Eye (tissue), 1 donor: ENCODE results near the gene CHRM3.
"Not testable (repeated sequence)": the region's sequence is repeated elsewhere in the genome, so short reads cannot be mapped to it uniquely, and the experiment has no call there.

Experiments
- DNase-seq: peaks from one replicate; pipeline ENCODE4 v3.0.0-alpha.2; 2015

Gene CHRM3

GRCh38 chr1:239386453-239387303, at the start of gene CHRM3:
Gene CHRM3 (plus strand): TSS chr1:239386568. CDS start chr1:239907452, 520,884 bp downstream.
- peak; percentile 87 for DNase-seq

- no peak for DNase-seq
These were observed 48.5 kb upstream of the CHRM3 start for GRCh38 chr1:239337799-239338430.

GRCh38 chr1:239347776-239348175, 38.6 kb upstream of the CHRM3 start:
- DNase-seq, result no peak

GRCh38 chr1:239348635-239349353, 37.6 kb upstream of the CHRM3 start:
- DNase-seq, result no peak

DNA sequence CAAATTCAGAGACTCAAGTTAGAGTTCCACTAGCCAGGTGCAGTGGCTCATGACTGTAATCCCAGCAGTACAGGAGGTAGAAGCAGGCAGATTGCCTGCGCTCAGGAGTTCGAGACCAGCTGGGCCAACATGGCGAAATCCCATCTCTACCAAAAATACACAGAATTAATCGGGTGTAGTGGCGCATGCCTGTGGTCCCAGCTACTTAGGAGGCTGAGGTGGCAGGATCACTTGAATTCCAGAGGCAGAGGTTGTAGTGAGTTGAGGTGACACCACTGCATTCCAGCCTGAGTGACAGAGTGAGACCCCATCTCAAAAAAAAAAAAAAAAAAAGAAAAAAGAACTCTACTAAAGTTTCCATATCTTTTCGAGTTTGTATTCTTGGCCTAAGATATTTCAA, 36.7 kb upstream of the CHRM3 start:
- DNase-seq, result no peak

- DNase-seq, result no peak
These were observed 32.8 kb upstream of the CHRM3 start for GRCh38 chr1:239353536-239353935.

GRCh38 chr1:239354231-239354630, 32.1 kb upstream of the CHRM3 start:
- DNase-seq, result no peak

GRCh38 chr1:239357867-239358266, 28.5 kb upstream of the CHRM3 start:
- DNase-seq, result no peak

GRCh38 chr1:239361403-239361802, 25.0 kb upstream of the CHRM3 start:
- DNase-seq, result no peak

DNA sequence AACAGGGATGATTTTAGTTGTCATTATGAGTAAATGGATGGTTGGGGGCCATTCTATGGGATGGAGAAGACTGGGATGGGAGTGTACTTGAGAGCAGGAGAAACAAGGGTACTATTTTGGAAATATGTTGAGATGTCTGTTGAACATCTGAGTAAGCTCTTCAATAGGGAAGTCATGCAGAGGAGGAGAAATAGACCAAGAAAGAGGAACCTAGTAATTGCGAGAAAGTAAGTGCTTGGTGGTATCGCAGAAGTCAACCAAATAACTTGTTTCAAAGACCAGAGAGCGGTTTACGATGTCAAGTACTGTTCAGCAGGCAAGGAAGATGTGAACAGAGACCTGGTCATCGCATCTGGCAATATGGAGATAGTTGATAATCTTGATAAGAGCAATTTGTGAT, 22.4 kb upstream of the CHRM3 start:
- no peak for DNase-seq

DNA sequence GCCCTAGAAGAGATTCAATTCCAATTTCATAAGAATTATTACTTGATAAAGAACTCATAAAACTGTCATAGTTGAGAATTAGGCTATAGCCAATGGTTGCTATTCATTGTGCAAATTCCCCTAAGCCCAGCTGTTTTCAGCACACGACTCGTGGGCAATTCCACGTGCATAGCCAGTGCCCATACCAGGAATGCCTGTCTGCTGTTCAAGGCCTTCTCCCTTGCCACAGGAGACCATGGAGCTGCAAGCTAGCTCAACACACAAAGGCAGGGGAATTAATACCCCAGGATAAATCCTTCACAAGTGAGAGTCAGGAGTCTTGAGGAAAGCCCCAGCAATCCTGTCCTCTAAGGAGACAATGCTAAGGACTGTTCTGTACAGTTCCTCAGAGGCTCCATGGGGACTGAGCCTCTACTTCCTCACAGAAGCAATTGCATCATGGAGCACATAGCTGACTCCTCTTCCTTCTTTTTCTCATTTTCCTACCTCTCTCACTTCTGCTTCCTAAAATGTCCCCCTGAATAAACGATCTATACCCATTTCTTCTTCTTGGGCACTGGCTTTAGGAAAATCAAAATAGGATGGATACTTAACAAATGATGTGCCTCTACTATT, 19.1 kb upstream of the CHRM3 start:
- DNase-seq, result no peak

DNA sequence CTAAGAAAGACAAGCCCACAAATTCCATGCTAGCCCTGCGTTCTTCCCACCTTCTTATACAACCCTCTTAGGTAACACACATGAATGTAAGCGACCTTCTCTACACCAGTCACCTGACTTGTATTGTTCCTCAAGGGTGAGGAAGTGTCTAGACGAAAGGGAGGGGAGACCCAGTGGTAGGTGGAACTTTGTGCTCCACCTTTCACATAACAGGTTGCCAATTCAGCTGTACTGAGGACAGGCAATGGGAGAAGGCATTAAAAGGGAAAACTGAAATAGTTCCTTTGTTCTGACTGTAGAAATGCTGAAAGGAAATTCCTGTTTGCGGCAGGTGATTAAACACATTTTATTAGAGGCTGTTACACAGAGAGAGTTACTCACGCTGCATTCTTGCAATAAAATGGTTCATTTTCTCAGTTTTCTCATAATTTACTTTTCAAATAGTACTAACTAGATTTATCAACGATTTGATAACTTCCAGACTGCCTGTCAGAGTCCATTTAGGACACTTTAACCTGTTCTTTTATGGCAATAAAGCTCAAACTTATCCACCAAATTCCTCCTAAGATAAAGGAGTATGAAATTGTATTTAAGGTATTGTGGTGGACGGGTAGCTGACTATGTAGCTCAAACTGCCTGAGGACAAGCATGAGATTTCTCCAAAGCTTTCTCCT, 17.8 kb upstream of the CHRM3 start:
- DNase-seq, result no peak

GRCh38 chr1:239370869-239371268, 15.5 kb upstream of the CHRM3 start:
- DNase-seq, result not testable (repeated sequence)

GRCh38 chr1:239382666-239383065, 3.7 kb upstream of the CHRM3 start:
- DNase-seq, result no peak

- no peak for DNase-seq
These were observed 2.7 kb upstream of the CHRM3 start for GRCh38 chr1:239383714-239384113.

DNA sequence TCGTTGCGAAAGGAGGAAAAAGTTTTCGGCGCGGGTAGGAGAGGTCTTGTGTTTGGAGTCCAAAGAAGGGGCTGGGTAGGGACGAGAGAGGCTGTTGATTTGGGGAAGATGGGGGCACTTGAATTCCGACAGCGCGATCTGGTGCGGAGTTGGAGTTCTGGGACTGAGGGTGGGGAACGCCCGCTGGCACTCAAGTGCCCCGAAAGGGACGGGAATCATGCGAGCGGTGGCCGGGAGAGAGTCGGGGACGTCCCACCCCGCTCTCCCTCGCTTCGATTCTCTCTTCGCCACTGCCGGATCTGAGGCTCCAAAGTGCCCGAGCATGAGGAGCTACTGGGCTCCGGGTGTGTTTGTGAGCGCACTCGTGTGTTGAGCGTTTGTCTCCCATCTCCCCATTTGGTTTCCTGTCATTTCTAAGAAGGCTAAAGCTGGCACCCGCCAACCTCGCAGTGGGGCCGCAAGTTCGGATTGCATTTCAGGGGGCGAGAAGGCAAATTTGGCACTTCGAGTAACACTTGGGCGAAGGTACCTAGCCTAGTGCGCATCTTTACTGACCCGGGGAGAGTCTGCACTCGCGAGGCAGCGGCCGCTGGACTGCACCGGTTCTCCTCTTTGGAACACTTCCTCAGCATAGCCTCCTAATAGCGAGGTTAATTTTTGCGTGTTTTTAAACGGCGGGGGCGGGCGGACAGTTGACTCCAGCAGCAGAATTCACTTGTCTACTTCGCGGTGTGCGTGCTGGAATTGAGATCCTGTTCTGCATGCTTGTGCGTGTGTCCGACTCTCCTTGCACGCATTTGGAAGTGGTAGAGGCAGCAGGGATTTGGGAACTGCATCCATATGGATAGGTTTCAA, 1.2 kb downstream of the CHRM3 start:
- DNase-seq, result peak; percentile 72

- DNase-seq, result peak; percentile 58
These were observed 1.8 kb downstream of the CHRM3 start for GRCh38 chr1:239388159-239388485.

DNA sequence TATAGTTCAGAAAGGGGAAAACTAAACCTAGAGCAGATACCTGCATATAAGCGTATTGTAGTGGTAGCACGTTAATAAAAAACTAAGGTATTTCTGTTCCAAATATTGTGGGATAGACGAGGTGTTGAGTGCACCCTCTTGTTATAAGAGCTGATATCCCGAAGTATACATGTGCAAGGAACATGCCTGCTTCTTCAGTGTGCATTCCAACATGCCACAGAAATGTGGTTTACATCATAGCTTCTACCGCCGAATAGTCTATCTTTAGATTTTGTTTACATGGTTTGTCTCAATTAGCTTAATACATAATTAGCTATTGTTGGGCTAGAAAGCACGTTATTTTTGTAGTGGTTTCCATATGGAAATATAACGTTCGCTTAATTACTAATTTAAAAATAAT, 2.2 kb downstream of the CHRM3 start:
- peak; percentile 15 for DNase-seq

DNA sequence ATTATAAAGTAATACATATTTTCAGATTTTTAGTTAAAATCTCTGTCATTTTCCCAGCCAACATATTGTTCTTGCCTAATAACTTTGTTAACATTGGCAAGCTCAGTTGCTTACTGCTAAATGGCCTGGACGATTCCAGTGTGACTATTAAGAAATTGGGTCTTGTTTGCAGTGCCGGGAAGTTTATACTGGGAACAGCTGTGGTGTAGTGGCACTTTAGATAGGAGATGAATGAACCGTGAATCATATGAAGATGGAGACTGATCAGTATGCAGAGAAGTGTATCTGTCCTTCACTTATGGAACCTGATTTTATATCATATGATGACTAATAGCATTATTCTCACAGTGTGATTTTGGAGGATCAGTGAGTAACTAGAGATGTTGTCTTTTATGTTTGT, 3.3 kb downstream of the CHRM3 start:
- peak; percentile 19 for DNase-seq

DNA sequence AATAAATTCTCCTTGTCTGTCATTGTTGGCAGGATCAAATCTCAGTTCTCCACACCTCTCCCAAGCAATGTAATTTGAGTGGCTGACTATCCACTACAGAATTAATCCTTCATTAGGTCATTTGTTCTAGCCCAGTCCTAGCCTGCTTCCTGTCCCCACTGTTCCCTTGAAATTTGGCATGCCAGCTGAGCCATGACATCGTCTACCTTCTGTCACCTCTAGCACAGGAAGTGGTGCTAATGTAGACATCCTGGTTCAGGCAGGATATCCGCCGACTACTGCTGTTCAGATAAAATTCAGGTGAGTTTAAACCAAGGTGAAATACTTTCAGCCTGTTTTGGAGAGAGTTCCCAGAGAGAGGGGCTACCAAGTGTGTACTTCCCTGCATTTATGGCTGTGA, 5.9 kb downstream of the CHRM3 start:
- DNase-seq, result no peak

DNA sequence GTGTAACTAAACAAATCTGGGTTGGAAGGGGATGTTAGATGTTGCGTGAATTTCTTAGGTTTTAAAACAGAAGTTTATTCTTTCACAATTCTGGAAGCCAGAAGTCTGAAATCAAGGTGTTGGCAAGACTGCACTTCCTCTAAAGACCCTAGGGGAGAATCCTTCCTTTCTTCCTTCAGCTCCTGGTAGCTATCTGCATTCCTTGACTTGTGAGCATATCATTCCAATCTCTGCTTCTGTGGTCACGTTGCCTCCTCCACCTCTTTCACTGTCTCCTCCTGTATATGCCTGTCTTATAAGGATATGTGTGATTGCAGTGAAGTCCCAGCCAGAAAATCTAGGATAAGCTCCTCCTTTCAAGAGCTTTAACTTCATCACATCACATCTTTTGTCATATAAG, 7.7 kb downstream of the CHRM3 start:
- DNase-seq, result no peak

DNA sequence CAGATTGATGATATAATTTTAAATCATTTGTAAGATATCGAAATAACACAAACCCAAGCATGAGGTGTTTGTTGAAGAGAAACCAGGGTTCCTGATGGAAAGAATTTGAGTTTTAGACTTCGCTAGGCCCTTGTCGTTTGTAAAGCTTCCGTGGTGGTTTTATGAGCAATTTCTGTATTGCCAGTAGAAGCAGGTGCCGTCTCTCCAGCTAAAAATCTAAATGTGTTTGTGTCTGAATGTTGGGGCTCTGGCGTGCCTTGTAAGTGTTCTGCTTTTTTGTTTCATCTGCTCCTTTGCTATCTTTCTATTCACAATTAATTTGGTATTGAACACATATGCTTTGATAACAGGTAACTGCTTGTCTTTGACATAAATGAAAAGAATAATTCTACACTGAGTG, 27.5 kb downstream of the CHRM3 start:
- DNase-seq, result no peak
